NCI-H1092 (cell line): ENCODE data around the gene FGF14.

ENCODE experiments used
- DNase-seq: peaks from one replicate; lab custom pipeline; 2025; lab: John Stamatoyannopoulos, UW

Gene FGF14

DNA sequence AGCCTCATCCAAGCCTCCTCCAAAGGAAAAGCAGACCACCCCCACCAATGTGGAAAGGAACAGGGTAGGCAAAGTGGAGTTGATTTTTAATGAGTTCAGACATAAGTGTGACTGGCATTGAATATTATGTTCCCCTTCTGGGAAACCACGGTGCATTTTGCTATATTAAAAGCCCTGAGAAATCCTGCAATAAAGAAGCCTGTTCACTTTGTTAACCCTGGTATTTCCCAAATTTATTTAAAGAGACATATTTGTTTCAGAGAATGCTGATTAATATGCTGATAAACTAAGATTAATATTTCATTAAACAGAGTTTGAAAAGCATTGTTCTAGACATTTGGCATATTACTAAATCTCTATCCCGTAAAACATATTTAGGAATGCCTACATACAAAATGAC is 151.4 kb downstream of the FGF14 start:
- DNase-seq = no peak

DNA sequence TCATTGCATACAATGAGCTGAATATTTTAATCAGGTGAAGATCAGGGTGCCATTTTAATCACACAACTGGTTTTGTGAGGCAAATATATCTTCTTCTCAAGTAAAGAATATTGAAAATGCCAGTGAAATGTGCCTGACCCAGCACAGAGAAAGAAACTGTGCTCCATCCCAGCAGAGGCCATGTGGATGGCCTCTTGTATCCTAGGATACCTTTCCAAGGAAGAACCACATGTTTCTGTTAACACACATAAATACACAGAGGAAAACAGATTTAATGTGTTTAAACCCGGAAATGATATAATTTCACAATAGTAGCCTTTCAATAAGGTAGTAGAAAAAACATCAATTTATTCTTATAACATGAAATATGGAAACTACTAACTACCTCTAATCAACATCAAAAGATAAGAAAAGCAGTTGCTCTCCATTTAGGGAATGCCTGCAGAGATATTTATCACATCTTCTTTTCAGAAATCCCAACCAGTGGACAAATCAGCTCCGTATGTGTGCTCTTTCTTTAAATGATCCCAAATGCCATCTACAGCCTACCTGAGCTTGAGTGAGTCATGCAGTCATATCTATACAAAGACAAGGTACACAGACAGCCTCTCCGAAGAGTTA is 157.1 kb downstream of the FGF14 start:
- no peak for DNase-seq

DNA sequence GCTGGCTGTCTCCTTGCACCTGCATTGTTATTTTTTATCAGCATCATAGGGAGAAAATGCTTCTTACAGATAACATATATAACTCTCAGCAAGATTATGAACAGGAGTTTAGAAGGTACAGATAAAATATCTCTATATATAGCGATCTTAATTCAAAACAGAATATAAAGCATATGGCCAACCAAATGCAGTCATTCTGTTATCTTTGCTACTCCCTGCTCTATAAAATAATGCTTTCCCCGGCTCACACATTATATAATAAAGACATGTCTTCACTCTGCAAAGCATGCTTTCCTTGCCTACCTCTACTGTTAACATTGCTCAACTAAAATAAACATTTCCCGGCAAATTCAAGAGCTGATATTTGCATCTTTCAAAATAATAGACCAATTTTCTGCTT is 161.7 kb downstream of the FGF14 start:
- no peak for DNase-seq

DNA sequence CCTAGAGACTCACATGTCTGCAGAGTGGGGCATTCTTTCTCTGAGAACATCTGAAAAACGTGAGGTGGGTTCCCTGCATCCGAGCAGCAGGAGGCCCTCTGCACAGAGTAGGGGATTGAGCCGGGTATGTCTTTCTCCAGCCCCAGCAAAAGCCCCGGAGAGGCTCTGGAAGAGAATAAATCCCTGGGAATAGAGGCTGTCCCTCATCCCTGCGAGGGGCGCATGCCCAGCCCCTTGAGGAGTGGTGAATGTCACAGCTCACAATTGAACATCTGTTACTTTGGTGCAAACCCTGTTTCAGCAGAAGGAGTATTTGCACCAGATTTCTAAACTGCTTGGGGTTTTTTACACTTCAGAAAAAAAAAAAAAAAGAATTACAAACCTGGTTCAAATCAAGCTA is 164.6 kb downstream of the FGF14 start:
- no peak for DNase-seq

DNA sequence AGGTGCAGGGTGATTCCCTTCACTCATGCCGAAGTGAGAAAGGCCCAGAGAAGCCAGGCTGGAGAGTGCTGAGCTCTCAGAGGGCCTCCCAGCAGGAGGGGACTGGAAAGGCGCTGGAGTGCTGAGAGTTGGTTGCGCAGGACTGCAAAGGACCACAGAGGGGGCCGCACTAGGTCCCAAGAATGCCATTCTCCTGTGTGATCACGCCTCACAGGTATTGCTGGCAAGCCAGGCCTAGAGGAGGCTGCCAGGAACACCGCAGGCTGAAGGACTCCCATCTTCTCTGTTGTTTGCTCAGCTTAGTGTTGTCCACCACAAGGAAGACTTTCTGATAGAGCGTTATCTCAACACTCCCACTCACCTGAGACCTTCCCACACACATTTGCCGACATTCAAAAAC is 165.0 kb downstream of the FGF14 start:
- no peak for DNase-seq

DNA sequence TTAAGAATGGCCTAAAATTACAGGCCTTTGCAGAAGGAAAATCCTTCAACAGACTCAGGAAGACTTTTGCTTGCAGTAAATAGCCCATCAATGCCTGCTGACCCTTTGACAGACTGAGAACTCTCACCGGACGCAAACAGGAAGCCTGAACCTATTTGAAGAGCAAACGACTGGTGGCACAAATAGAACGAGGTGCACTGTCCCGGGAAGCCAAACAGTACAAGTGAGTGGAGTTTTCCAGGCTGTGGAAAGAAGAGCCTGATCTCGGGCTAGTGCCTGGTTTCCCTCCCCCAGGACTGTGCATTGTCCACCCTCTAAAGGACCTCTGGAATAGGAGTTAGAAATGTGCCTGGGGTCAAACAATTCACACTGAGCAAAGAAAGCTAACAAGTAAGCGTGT is 165.5 kb downstream of the FGF14 start:
- no peak for DNase-seq

DNA sequence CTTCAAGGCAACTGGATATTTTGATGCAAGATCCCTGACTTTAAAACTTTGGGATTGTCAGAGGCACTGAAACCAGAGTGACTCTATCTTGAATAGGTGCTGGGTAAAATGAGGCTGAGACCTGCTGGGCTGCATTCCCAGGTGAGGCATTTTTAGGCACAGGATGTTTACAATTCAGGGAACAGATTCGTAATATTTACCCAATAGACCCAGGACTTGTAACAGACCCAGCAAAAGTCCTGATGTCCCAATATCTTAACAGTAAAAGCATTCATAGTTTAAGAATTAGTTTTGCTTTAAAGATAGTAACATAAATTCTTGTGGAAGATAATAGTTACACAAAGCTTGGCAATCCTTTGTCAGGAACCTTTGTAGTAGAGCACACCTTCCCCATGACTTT is 166.2 kb downstream of the FGF14 start:
- DNase-seq = no peak

DNA sequence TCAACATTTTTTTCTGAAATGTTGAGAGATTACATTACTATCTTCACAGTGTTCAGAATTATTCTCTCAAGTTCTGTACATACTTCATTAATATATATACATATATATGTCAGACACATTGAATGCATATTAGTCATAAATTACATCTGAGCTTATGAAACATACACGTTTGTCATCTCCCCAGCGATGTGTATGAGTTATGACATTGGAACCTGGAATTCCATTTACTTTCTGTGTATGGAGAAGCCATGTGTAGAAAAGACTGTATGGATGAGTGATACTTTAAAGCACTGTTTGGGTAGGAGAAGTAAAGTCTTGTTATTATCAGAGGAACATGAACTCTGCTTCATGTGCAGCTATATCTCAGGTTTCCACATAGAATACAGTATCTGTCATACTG is 167.2 kb downstream of the FGF14 start:
- DNase-seq = no peak

DNA sequence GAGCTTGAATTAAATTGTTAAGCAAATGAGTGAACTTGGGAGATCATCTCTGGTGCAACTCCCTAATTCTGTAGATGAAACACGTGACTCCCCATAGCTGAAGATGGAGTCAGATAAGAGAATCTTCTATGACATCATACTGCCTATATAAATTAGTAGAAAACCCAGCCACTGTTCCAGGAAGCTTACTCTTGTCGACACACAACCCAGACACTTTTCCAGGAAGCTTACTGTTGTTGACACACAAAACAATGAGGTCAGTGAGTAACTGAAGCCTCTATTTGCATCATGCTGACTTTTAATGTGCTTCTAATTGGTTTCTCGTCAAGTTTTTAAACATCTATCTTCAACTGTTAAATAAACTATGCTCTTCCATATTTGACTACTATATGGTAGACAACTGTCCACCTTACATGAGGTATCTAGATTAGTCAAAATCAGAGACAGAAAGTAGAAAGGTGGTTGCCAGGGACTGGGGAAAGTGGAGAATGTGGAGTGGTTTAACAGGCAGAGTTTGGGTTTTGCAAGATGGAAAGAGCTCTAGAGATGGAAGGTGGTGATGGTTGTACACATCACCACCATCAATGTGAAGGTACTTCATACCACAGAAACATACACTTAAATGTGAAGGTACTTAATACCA is 168.2 kb downstream of the FGF14 start:
- no peak for DNase-seq

DNA sequence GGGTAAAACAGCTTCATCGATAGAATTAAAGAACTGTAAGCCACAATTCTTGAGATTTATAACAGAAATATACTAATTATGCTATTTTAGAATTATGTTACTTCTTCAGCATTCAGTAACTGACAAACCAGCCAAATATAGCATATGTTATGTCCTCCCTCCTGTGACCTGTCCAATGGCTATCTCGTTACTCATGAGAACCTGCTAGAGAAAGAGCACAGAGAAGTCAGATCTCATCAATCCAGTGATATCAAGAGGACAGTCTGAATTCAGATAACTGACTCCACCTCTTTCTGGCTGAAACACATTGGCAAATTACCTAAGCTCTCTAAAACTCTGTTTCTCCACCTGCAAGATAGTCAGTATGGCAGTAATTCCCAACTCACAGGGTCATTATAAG is 170.4 kb downstream of the FGF14 start:
- no peak for DNase-seq

DNA sequence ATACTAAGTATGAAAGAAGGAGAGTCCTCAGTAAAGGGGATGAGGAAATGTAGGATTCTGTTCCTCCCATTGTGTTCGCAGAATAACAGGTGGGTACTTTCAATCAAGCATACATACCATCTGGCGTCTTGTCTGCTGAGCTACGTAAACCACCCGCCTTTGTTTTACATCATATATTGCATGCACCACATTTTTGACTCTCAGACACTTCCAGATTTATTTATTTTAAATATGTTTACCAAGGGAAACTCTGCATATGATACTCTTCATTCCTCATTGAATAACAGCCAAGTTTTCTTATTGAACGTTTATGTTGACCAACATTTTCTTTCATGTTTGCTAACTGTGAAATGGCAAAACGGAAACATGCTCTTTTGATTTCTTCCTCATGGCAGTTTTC is 174.1 kb downstream of the FGF14 start:
- peak; percentile 2 for DNase-seq

DNA sequence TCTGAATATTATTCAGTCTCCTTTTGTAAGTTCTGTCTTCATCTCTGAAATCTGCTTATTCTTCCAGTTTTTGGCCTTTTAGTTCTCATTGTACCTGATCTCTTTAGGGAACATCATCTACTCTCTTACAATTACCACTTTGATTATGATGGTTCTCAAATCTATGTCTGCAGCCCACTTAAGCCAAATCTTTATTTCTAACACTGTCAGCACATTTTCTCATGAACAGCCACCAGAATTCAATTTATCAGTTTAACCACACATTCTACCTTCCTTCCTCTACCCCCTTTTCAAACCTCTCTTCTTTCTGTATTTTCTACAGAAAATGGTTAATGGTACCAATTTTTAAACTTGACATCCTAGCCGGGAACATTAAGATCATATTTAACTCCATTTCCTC is 175.3 kb downstream of the FGF14 start:
- no peak for DNase-seq

DNA sequence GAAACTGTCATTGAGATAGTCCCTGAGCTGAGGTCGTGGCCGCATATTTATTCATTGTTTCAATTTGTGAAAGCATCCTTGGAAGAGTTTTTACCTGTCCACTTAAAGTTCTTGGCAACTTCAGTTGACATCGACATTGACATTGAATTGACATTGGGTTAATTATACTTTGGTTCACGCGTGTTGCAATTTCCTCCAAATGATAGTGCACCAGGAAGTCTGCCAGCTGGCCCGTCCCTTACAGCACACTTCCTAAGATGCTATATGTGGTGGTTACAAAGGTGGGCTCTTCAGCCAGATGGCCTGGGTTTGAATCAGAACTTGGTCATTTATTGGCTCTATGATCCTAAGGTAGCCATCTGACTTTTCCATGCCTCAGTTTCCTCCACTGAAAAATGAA is 176.0 kb downstream of the FGF14 start:
- DNase-seq = no peak

DNA sequence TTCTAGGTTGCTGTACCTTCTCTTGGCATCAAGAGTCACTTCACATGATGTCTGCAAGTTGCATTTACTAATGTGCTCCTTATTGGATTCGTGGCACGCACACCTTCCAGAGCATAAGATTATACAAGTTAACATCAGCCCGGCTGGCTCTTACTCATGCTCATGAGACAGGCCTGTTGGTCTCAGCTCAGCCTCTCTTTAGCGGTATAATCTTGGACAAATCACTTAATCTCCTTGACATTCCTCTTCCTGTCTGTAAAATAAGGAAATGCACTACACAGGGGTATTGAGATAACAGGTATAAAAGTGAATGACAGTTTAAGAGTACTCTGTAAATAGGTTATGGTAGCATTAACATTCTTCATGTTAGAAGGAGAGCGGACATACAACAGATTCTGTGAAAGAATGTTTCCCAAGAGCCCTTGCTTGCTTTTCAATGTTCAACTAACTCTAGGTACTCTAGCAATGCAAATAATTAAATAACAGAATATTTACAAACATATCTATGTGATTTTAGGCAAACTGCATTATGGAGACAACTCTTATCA is 181.1 kb downstream of the FGF14 start:
- DNase-seq = no peak

DNA sequence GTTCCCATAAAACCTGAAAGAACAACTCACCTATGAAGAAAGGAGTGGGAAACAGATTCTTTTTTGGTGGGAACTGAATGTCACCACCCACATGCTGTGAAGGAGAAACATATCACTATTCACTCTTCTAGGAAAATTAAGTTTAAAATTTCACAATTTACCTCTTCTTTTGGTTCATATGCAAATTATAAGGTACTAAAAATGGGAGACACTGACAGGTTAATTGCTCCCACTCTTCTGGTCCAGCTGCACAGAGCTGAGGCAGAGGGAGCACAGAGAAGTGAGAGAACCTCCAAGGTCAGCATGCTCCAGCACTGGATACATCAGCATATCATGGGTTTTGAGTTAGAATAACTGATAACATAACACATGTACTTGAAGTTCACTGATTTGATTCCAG is 186.9 kb downstream of the FGF14 start:
- DNase-seq = no peak

DNA sequence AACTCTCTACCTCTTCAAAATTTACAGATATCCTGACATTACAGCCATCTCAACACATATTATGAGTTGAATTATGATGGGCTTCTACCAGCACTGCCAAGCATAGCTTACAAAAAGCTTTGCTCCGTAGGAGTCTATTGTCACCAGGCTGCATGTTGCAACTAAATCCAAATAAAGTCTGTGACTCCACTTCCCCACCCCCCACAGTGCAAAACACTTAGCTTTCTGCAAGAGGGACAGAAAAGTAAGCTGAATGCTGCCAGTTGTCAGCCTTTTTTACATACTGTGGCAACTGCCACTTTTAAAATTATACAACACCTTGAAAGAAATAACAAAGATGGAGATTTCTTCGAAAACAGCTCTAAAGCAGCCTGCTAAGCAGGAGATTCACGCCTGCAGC is 189.1 kb downstream of the FGF14 start:
- no peak for DNase-seq

DNA sequence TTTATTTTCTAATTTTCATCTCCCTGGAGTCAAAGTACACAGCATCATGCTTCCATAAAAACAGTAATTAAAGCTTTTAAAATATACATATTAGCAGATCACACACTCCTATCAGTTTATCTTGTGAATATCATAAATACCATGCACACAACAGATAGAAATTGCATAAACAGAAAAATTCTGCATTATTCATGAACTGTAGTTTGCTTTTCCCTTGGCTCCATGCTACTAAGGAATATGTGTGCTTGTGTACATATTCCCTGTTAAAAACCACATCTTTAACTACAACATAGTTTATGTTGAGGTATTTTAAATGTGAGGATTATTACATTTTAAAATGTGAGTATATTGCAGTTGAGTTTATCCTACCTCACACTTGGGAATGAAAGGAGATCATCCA is 193.5 kb downstream of the FGF14 start:
- DNase-seq = no peak

DNA sequence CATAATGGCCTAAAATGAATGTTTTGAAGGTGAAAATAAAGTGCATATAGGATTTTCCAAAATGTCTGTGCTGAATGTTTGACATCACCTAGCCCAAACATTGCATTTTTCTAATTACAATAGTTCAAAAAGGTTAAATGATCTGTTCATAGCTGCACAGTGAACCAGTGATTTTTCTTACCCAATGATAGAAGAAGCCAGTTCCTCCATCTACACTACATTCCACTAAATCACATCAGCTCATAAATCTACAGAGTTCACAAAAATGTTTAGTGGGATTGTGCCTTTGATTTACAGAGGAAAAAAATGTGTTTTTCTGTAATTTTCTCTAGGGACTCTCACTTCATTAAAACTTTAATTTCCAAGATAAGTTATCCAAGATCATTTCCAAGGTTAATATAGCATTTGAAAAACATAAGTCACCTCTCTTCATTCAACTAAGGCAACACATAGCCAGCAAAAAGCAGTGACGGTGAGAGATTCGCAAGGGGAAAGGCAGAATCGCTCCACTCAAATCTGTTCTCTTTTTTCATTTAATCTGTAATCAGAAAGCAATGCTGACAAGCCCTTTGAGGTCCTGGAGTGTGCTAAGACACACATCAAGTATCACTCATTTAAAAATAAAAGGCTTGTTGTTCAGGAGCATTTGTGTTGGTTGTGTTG is 194.0 kb downstream of the FGF14 start:
- DNase-seq = no peak

DNA sequence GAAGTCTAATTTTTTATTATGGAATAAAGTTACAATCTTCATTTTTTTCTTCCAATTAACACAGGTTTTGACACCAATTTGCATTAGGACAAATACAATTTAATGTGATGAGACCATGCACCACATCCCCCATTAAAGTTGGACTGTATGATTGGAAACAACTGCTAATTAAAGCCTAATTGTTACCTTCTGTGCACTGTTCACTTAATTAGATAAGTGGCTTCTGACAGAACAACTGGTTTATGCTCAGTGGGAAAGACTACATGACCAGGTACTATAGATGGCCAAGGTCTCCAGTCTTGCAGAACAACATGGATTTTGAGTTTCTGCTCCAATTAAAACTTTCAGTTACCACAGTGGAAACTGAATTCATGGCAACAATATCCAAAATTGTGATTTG is 198.1 kb downstream of the FGF14 start:
- DNase-seq = no peak

DNA sequence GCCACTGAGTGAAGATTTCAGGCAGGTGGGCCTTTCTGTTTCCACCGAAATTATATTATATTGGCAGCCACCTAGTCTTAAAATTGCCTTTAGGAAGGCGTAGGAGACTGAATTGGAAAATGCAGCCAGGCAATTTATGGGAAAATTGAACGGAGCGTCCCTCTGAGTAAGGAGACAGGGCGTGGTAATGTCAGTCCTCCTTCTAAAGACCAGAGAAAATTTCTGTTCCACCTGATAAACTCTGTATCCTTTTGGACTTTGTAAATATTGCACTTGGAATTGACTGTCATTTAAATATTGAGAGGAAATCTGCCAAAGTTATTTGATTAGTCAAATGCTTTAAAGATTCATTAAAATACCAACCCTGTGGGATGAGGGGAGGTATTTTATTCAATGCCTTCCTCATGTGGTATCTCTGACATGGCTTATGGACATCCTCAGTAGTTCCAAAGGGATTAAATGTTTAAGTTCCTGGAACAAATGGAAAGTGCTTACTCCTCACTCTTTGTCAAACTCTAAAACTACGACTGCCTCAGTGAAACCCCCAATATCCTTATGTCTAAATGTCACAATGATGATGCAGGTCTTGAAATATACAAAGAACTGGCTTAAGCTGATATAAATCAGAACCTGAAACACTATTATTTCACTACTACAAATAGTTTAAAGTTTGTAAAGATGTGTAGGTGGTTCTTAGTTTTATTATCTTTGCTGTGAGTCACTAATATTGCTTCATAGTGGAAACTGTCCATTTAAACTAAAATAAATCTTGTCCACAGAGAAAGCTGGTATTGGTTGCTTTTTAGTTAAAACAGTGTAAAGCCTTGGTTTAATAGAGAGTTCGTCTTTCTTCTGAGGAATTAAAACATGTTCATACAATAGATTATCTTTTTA is 203.2 kb downstream of the FGF14 start:
- no peak for DNase-seq

DNA sequence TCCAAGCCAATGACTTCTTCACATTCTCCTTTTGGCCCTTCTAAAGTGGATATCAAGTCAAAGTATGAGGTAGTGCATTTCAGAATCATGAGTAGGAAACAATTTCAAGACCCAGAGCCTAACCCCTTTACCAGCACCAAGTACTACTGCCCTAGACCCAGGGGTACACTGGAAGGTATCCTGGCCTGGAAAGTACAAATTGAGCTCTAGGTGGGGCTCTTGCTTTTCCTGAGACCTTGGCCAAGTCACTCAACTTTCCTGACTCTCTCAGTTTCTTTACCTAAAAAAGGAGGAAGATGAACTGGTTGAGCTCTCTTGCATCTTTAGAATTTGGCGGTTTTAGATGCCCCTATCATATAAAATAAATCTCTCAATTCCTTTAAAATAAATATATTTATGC is 204.7 kb downstream of the FGF14 start:
- peak; percentile 3 for DNase-seq
